Fibroblast of villous mesenchyme (primary cell): ENCODE results near the gene EHBP1L1. TPM values are rescaled to one million over a fixed set of nuclear protein-coding genes. Genes with fewer than 3 reads are reported as not detected.

Experiments
- DNase-seq: peaks from one replicate; pipeline ENCODE4 v3.0.0-alpha.2; 2010; ENCODE audit warnings: low read depth
- H3K4me3 ChIP-seq: 2 replicates; pipeline ENCODE4 v1.5.1; 2011; ENCODE audit warnings: low read depth, mild to moderate bottlenecking, low read length
- total RNA-seq: library from RNA; depleted of rRNA; stranded (reverse); fragments of >200 nt; gene quantifications from 2 replicates; pipeline ENCODE4 v1.2.3, GENCODE V29; 2012
- TF ChIP-seq, protein P1 (sequence below): IDR thresholded peaks from 2 replicates; pipeline ENCODE4 v1.5.1; 2012; ENCODE audit warnings: low read depth, mild to moderate bottlenecking, low read length; ENCODE audit not compliant: insufficient read depth

Gene EHBP1L1
- total RNA-seq, 1 donor = 33.7 TPM

DNA sequence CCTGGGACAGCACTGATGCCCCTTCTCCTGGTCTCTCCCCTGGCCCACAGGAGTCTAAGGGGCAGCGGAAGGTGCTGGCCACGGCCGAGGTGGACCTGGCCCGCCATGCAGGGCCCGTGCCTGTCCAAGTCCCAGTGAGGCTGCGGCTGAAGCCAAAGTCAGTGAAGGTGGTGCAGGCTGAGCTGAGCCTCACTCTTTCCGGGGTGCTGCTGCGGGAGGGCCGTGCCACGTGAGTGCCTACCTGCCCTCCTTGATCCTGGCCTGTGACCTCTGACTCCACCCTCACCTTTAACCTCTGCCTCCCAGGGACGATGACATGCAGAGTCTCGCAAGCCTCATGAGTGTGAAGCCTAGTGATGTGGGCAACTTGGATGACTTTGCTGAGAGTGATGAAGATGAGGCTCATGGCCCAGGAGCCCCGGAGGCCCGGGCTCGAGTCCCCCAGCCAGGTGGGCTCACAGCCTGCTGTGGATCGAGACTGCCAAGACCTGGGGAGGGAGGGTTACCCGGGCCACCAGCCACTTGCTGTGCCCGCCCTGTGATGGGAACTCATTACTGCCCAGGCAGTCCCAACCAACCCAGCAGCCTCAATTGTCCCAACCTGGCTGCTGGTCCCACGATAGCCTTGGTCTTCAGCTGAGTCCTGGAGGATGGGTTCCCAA is 4.3 kb downstream of the EHBP1L1 start:
- no peak for DNase-seq
- no peak overlapping the region for H3K4me3 ChIP-seq
- TF ChIP-seq, protein P1, sequence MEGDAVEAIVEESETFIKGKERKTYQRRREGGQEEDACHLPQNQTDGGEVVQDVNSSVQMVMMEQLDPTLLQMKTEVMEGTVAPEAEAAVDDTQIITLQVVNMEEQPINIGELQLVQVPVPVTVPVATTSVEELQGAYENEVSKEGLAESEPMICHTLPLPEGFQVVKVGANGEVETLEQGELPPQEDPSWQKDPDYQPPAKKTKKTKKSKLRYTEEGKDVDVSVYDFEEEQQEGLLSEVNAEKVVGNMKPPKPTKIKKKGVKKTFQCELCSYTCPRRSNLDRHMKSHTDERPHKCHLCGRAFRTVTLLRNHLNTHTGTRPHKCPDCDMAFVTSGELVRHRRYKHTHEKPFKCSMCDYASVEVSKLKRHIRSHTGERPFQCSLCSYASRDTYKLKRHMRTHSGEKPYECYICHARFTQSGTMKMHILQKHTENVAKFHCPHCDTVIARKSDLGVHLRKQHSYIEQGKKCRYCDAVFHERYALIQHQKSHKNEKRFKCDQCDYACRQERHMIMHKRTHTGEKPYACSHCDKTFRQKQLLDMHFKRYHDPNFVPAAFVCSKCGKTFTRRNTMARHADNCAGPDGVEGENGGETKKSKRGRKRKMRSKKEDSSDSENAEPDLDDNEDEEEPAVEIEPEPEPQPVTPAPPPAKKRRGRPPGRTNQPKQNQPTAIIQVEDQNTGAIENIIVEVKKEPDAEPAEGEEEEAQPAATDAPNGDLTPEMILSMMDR = no peak

- H3K4me3 ChIP-seq = no peak overlapping the region
- TF ChIP-seq, protein P1 = no peak
- DNase-seq = no peak
Measured at GRCh38 chr11:65580756-65581155, 4.9 kb downstream of the EHBP1L1 start.

GRCh38 chr11:65581928-65582327 is 6.1 kb downstream of the EHBP1L1 start:
- DNase-seq = no peak

DNA sequence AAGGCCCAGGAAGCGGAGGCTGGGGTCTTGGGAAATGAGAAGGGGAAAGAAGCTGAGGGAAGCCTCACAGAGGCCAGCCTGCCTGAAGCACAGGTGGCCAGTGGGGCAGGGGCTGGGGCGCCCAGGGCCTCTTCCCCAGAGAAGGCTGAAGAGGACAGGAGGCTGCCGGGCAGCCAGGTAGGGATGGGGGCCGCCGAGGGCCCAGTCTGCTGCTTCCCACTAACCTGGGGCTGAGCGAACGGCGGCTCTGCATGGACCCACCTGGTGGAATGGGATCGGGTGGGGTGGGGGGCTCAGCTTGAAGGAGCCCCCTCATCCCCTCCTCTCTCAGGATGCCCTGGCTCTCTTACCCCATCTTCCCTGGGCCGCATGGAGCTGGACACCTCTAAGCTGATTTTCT is 7.7 kb downstream of the EHBP1L1 start:
- TF ChIP-seq, protein P1 = no peak
- no peak for DNase-seq
- H3K4me3 ChIP-seq = no peak overlapping the region

More at GRCh38 chr11:65581928-65582327, 6.1 kb downstream of the EHBP1L1 start:
- TF ChIP-seq, protein P1 = no peak
- no peak overlapping the region for H3K4me3 ChIP-seq

DNA sequence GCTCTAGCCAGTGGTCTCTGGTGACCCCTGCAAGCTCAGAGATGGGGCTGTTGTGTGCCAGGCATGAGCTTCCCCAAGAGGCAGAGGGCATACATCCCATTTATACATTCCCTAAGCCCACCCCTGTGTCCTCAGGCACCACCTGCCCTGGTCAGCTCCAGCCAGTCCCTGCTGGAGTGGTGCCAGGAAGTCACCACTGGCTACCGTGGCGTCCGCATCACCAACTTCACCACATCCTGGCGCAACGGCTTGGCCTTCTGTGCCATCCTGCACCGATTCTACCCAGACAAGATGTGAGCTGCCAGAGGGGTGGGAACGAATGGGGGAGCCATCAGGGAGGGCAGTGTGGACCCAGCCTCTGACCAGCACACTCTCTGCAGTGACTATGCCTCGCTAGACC is 8.3 kb downstream of the EHBP1L1 start:
- TF ChIP-seq, protein P1 = no peak
- H3K4me3 ChIP-seq = no peak overlapping the region
- DNase-seq = no peak

- TF ChIP-seq, protein P1 = no peak
- DNase-seq = no peak
- no peak overlapping the region for H3K4me3 ChIP-seq
Measured at GRCh38 chr11:65584723-65585171, 8.9 kb downstream of the EHBP1L1 start.
